ENCODE results near the gene SFXN5. TPM values are rescaled to one million over a fixed set of nuclear protein-coding genes. Genes with fewer than 3 reads are reported as not detected.

The SFXN5 gene
- total RNA-seq, 1 donor from 2014 or later, result 14.9 TPM

GRCh38 chr2:73020657-73021370 lies 50.7 kb downstream of the SFXN5 start:
- Mint-ChIP-seq H3K4me1 (ENCODE audit: low read depth, unreplicated experiment) (peaks cover 13% of the 10 kb centered on the region), H3K36me3 (ENCODE audit: low read depth, unreplicated experiment) (no peaks in the 10 kb centered on the region), H3K9me3 (ENCODE audit: unreplicated experiment) (no peaks in the 10 kb centered on the region), H3K4me3 (ENCODE audit: unreplicated experiment) (no peak overlapping the region), H3K27ac (ENCODE audit: unreplicated experiment) (peak overlapping the region; percentile 43), H3K27me3 (ENCODE audit: low read depth, unreplicated experiment) (no peaks in the 10 kb centered on the region)
- H3K4me1 ChIP-seq (ENCODE audit: insufficient read depth, low read length), result peaks cover 23% of the 10 kb centered on the region
- no peaks in the 10 kb centered on the region for H3K9me3 ChIP-seq (ENCODE audit: insufficient read depth, low read depth, low read length)
- H3K9ac ChIP-seq (ENCODE audit: low read length), result no peak overlapping the region
- H3K27me3 ChIP-seq (ENCODE audit: insufficient read depth, low read length), result no peaks in the 10 kb centered on the region
- H2AFZ ChIP-seq (ENCODE audit: low read depth, low read length), result no peak overlapping the region
- no peak for FAIRE-seq
- peak overlapping the region; percentile 8 for H3K4me2 ChIP-seq (ENCODE audit: low read length)
- peaks cover 25% of the 10 kb centered on the region for H4K20me1 ChIP-seq (ENCODE audit: insufficient read depth, low read length)
- TF ChIP-seq, protein P1, sequence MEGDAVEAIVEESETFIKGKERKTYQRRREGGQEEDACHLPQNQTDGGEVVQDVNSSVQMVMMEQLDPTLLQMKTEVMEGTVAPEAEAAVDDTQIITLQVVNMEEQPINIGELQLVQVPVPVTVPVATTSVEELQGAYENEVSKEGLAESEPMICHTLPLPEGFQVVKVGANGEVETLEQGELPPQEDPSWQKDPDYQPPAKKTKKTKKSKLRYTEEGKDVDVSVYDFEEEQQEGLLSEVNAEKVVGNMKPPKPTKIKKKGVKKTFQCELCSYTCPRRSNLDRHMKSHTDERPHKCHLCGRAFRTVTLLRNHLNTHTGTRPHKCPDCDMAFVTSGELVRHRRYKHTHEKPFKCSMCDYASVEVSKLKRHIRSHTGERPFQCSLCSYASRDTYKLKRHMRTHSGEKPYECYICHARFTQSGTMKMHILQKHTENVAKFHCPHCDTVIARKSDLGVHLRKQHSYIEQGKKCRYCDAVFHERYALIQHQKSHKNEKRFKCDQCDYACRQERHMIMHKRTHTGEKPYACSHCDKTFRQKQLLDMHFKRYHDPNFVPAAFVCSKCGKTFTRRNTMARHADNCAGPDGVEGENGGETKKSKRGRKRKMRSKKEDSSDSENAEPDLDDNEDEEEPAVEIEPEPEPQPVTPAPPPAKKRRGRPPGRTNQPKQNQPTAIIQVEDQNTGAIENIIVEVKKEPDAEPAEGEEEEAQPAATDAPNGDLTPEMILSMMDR (IDR thresholded peaks at IDR 0.05; ENCODE audit: insufficient read depth, low read depth, low read length), result no peak
- TF ChIP-seq EZH2 (IDR thresholded peaks at IDR 0.05; ENCODE audit: insufficient read depth, low read length), result no peak
- no peak overlapping the region for H3K4me3 ChIP-seq (ENCODE audit: insufficient read depth, low read depth, low read length)
- H3K36me3 ChIP-seq (ENCODE audit: insufficient read depth, low read length), result peaks cover 2% of the 10 kb centered on the region
- H3K79me2 ChIP-seq (ENCODE audit: insufficient read depth, low read length), result no peaks in the 10 kb centered on the region
- peak; percentile 61 for DNase-seq (ENCODE audit: low read depth)
- H3K27ac ChIP-seq (ENCODE audit: low read depth, low read length), result no peak overlapping the region

DNA sequence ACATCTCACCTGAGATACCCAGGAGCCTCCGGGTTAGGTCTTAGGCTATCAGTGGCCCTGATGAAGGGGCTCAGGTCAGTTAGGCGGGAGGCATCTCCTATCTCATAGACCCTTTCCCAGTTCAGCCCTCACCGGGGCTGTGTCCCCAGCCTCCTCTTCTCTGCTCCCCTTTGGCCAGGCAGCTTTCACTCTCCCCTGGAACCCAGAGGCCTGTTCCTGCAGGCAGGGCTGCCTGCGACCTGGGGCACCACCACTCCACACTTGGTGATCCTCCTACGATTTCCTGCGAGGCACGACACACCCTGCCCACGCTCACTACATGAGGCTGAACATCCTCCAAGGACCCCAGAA lies 51.2 kb downstream of the SFXN5 start:
- peaks cover 25% of the 10 kb centered on the region for H4K20me1 ChIP-seq (ENCODE audit: insufficient read depth, low read length)
- H3K79me2 ChIP-seq (ENCODE audit: insufficient read depth, low read length), result no peaks in the 10 kb centered on the region
- no peaks in the 10 kb centered on the region for H3K9me3 ChIP-seq (ENCODE audit: insufficient read depth, low read depth, low read length)
- peaks cover 2% of the 10 kb centered on the region for H3K36me3 ChIP-seq (ENCODE audit: insufficient read depth, low read length)
- no peaks in the 10 kb centered on the region for H3K27me3 ChIP-seq (ENCODE audit: insufficient read depth, low read length)
- peak overlapping the region; percentile 8 for H3K4me2 ChIP-seq (ENCODE audit: low read length)
- no peak overlapping the region for H3K4me3 ChIP-seq (ENCODE audit: insufficient read depth, low read depth, low read length)
- no peak overlapping the region for H2AFZ ChIP-seq (ENCODE audit: low read depth, low read length)
- Mint-ChIP-seq H3K9me3 (ENCODE audit: unreplicated experiment) (no peaks in the 10 kb centered on the region), H3K27me3 (ENCODE audit: low read depth, unreplicated experiment) (no peaks in the 10 kb centered on the region), H3K4me3 (ENCODE audit: unreplicated experiment) (no peak overlapping the region), H3K4me1 (ENCODE audit: low read depth, unreplicated experiment) (peaks cover 13% of the 10 kb centered on the region), H3K36me3 (ENCODE audit: low read depth, unreplicated experiment) (no peaks in the 10 kb centered on the region), H3K27ac (ENCODE audit: unreplicated experiment) (peak overlapping the region; percentile 43)
- FAIRE-seq, result no peak
- H3K27ac ChIP-seq (ENCODE audit: low read depth, low read length), result no peak overlapping the region
- no peak for TF ChIP-seq EZH2 (IDR thresholded peaks at IDR 0.05; ENCODE audit: insufficient read depth, low read length)
- TF ChIP-seq, protein P1 (IDR thresholded peaks at IDR 0.05; ENCODE audit: insufficient read depth, low read depth, low read length), result no peak
- no peak overlapping the region for H3K9ac ChIP-seq (ENCODE audit: low read length)
- peaks cover 23% of the 10 kb centered on the region for H3K4me1 ChIP-seq (ENCODE audit: insufficient read depth, low read length)
- no peak for DNase-seq (ENCODE audit: low read depth)

DNA sequence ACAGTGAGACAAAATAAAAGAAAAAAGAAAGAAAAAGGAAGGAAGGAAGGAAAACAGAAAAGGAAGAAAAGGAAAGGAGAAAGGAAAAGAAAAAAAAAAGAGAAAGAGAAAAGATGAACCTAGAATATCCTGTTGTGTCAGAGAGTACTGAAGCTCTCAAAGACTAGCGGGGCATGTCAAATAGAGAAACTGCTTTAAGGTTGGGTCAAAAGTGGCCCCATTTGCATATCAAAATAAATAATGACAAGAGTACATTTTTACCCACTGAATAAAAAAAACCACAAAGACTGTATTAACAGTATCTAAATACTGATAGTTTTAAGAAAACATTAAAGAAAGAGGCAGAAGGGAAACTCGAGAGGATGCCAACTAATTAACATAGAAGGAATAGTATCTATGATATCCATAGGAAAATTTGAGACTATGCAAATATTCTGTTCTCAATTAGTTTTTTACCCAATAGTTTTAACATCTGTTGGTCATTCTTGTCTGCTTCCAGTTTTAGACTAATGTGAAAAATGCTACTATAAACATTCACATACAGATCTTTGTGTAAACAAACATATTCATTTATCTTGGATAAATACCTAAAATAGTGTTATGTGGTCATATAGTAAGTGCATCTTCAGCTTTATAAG lies 53.2 kb downstream of the SFXN5 start:
- no peaks in the 10 kb centered on the region for H3K27me3 ChIP-seq (ENCODE audit: insufficient read depth, low read length)
- H3K27me3 Mint-ChIP-seq (ENCODE audit: low read depth, unreplicated experiment), result no peaks in the 10 kb centered on the region
- DNase-seq (ENCODE audit: low read depth) (peak; percentile 34), FAIRE-seq (no peak)
- H3K79me2 ChIP-seq (ENCODE audit: insufficient read depth, low read length), result no peaks in the 10 kb centered on the region
- H3K9me3 Mint-ChIP-seq (ENCODE audit: unreplicated experiment), result no peaks in the 10 kb centered on the region
- no peak overlapping the region for H2AFZ ChIP-seq (ENCODE audit: low read depth, low read length)
- no peak overlapping the region for H3K27ac ChIP-seq (ENCODE audit: low read depth, low read length)
- no peak for TF ChIP-seq EZH2 (IDR thresholded peaks at IDR 0.05; ENCODE audit: insufficient read depth, low read length)
- TF ChIP-seq, protein P1 (IDR thresholded peaks at IDR 0.05; ENCODE audit: insufficient read depth, low read depth, low read length), result no peak
- peak overlapping the region; percentile 36 for H3K4me2 ChIP-seq (ENCODE audit: low read length)
- H4K20me1 ChIP-seq (ENCODE audit: insufficient read depth, low read length), result peaks cover 21% of the 10 kb centered on the region
- H3K4me1 Mint-ChIP-seq (ENCODE audit: low read depth, unreplicated experiment), result peaks cover 13% of the 10 kb centered on the region
- no peak overlapping the region for H3K9ac ChIP-seq (ENCODE audit: low read length)
- peaks cover 2% of the 10 kb centered on the region for H3K36me3 ChIP-seq (ENCODE audit: insufficient read depth, low read length)
- no peak overlapping the region for H3K4me3 ChIP-seq (ENCODE audit: insufficient read depth, low read depth, low read length)
- no peak overlapping the region for H3K27ac Mint-ChIP-seq (ENCODE audit: unreplicated experiment)
- H3K36me3 Mint-ChIP-seq (ENCODE audit: low read depth, unreplicated experiment), result no peaks in the 10 kb centered on the region
- H3K4me3 Mint-ChIP-seq (ENCODE audit: unreplicated experiment), result no peak overlapping the region
- H3K9me3 ChIP-seq (ENCODE audit: insufficient read depth, low read depth, low read length), result no peaks in the 10 kb centered on the region
- H3K4me1 ChIP-seq (ENCODE audit: insufficient read depth, low read length), result peaks cover 30% of the 10 kb centered on the region
